Mesothelial cell of epicardium (in vitro differentiated cells): ENCODE measurements around the gene CENPB. TPM values are rescaled to one million over a fixed set of nuclear protein-coding genes. Genes with fewer than 3 reads are reported as not detected.

Experiments used
- DNase-seq, 2 experiments: peaks; one replicate each; pipeline ENCODE4 v3.0.0; 2021; ENCODE audit warnings: low spot score in 2 of 2; ENCODE audit not compliant: unreplicated experiment in 2 of 2
- H3K27ac Mint-ChIP-seq: 2 replicates; pipeline ENCODE4 v1.8.0; 2021; ENCODE audit warnings: mixed read lengths
- H3K27me3 Mint-ChIP-seq: 2 replicates; pipeline ENCODE4 v1.8.0; 2021; ENCODE audit warnings: low read depth, mixed read lengths
- H3K36me3 Mint-ChIP-seq: 2 replicates; pipeline ENCODE4 v1.8.0; 2021; ENCODE audit warnings: mixed read lengths
- H3K4me1 Mint-ChIP-seq: 2 replicates; pipeline ENCODE4 v1.8.0; 2021; ENCODE audit warnings: mixed read lengths
- H3K4me3 Mint-ChIP-seq: 2 replicates; pipeline ENCODE4 v1.8.0; 2021; ENCODE audit warnings: mild to moderate bottlenecking, moderate library complexity, mixed read lengths
- H3K9me3 Mint-ChIP-seq: 2 replicates; pipeline ENCODE4 v1.8.0; 2021; ENCODE audit warnings: mixed read lengths
- total RNA-seq: library from RNA; stranded (reverse); gene quantifications from 3 replicates; pipeline ENCODE4 v1.2.1, GENCODE V29; 2021
- TF ChIP-seq, protein P1 (sequence below): fragments of 200-600 bp; sonication (generic); IDR thresholded peaks from one replicate; pipeline ENCODE4 v1.5.0; 2021; ENCODE audit warnings: antibody characterized with exemption; ENCODE audit not compliant: unreplicated experiment

The CENPB gene
- total RNA-seq, 1 donor from 2014 or later = 63.0 TPM

DNA sequence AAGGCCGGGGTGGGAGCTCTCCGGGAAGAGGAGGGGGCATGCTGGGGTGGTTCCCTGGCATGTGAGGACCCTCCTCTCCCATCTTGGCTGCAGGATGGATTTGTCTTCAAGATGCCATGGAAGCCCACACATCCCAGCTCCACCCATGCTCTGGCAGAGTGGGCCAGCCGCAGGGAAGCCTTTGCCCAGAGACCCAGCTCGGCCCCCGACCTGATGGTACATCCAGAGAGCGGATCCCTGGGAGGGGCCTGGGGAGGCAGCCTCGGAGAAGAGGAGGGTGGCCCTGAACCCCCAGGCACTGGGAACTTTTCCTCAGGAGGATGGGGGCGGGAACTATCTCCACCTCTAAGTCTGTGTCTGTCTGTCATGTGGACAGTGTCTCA is 14.3 kb upstream of the CENPB start:
- H3K4me1 Mint-ChIP-seq = peaks cover 36% of the 10 kb centered on the region
- H3K36me3 Mint-ChIP-seq = peaks cover 20% of the 10 kb centered on the region
- TF ChIP-seq, protein P1, sequence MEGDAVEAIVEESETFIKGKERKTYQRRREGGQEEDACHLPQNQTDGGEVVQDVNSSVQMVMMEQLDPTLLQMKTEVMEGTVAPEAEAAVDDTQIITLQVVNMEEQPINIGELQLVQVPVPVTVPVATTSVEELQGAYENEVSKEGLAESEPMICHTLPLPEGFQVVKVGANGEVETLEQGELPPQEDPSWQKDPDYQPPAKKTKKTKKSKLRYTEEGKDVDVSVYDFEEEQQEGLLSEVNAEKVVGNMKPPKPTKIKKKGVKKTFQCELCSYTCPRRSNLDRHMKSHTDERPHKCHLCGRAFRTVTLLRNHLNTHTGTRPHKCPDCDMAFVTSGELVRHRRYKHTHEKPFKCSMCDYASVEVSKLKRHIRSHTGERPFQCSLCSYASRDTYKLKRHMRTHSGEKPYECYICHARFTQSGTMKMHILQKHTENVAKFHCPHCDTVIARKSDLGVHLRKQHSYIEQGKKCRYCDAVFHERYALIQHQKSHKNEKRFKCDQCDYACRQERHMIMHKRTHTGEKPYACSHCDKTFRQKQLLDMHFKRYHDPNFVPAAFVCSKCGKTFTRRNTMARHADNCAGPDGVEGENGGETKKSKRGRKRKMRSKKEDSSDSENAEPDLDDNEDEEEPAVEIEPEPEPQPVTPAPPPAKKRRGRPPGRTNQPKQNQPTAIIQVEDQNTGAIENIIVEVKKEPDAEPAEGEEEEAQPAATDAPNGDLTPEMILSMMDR = no peak
- no peaks in the 10 kb centered on the region for H3K9me3 Mint-ChIP-seq
- H3K27me3 Mint-ChIP-seq = no peaks in the 10 kb centered on the region
- no peak for DNase-seq
- H3K27ac Mint-ChIP-seq = no peak overlapping the region
- no peak overlapping the region for H3K4me3 Mint-ChIP-seq

DNA sequence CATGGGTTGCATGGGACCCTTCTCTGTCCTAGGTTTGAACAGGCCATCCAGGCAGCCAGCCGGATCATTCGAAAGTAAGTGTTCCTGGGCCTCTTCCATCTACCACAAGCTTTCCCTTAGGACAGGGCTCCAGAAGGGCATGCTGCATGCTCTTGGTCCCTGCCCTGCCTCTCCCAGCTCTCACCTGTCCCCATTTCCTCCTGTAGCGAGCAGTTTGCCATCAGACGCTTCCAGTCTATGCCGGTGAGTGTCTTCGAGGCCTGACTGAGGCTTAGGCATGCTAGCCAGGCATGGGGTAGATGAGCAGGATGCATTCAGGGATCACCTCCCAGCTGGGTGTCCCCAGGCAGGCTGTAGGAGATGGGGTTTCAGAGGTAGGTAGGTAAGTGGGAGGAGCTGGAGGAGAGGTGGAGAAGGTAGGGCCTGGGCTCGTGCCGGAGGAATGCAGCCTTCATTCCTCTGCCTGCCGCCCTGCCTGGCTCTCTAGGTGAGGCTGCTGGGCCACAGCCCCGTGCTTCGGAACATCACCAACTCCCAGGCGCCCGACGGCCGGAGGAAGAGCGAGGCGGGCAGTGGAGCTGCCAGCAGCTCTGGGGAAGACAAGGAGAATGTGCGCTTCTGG is 13.8 kb upstream of the CENPB start:
- no peak for DNase-seq
- Mint-ChIP-seq H3K27ac (peak overlapping the region; percentile 90), H3K4me3 (no peak overlapping the region), H3K36me3 (peaks cover 20% of the 10 kb centered on the region), H3K9me3 (no peaks in the 10 kb centered on the region), H3K27me3 (no peaks in the 10 kb centered on the region), H3K4me1 (peaks cover 41% of the 10 kb centered on the region)
- TF ChIP-seq, protein P1 = no peak

DNA sequence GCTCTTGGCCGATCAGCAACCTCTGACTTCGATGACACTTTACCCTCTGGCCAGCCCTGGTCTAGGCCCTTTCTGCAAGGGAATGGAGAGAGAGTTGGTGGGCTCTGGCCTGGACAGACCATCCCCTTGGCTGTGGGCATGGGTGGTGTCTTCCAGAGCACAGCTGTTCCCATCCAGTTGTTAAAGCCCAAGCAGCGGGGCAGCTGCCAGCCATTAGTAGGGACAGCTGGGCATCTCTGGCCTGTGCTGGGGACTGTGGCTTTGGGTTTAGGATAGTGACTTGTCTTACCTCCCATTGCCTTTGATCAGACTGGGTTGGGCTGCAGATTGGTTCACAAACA is 12.3 kb upstream of the CENPB start:
- Mint-ChIP-seq H3K4me3 (no peak overlapping the region), H3K9me3 (no peaks in the 10 kb centered on the region), H3K4me1 (peaks cover 44% of the 10 kb centered on the region), H3K36me3 (peaks cover 20% of the 10 kb centered on the region), H3K27ac (no peak overlapping the region), H3K27me3 (no peaks in the 10 kb centered on the region)
- DNase-seq = no peak
- TF ChIP-seq, protein P1 = no peak

DNA sequence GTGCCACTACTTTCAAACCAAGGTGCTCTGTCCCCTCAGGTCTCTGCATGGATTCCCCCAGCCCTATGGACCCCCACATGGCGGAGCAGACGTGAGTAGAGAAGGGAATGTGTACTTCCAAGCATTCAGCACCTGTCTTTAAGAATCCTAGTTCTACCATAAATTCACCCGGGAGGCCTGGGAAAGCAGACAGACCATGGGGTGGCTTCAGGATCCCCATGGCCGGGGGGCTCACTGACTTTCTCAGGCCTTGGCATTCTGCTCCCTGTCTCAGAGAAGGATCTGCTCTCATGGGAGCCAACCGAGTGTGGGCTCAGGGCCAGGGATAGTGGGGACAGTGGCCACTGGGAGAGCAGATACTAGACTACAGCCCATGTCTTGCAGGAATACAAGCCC is 11.8 kb upstream of the CENPB start:
- TF ChIP-seq, protein P1 = no peak
- Mint-ChIP-seq H3K27ac (peak overlapping the region; percentile 66), H3K4me1 (peaks cover 44% of the 10 kb centered on the region), H3K36me3 (peaks cover 14% of the 10 kb centered on the region), H3K4me3 (no peak overlapping the region), H3K27me3 (no peaks in the 10 kb centered on the region), H3K9me3 (no peaks in the 10 kb centered on the region)
- DNase-seq = no peak

DNA sequence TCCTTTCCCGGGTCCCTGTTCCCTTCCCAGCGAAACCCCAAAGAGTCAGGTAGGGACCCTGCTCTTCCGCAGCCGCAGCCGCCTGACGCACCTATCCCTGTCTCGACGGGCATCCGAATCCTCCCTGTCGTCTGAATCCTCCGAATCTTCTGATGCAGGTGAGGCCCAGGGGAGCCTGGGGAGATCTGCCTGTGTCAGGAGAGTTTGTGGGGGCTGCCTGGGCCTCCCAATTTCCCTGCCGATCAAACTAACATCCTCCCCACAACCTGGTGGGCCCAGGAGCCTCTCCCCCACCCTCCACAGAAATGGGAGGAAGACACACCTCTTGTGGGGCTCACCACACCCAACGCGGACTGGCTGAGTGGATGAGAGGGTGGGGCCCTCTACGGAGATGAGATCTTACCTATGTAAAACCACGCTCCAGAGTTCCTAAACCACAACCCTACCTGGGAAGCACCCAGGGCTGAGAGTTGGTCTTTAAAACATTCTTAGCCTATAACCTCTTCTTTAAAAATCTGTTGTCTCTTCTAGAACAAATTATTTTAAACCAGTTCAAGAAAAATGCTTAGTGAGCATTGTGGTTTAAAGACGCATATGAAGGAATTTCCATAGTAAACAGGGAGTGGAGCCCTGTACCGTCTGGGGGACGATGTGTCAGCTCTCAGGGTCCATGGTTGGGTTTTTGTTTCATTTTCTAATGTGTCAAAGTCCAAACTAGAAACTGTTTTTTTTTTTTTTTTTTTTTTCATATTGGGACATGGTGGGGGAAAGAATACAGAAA is 11.2 kb upstream of the CENPB start:
- peak overlapping the region; percentile 76 for H3K27ac Mint-ChIP-seq
- TF ChIP-seq, protein P1 = no peak
- H3K4me1 Mint-ChIP-seq = peaks cover 44% of the 10 kb centered on the region
- DNase-seq = no peak
- peak overlapping the region; percentile 69 for H3K4me3 Mint-ChIP-seq
- no peaks in the 10 kb centered on the region for H3K27me3 Mint-ChIP-seq
- no peaks in the 10 kb centered on the region for H3K9me3 Mint-ChIP-seq
- H3K36me3 Mint-ChIP-seq = peaks cover 11% of the 10 kb centered on the region
